HepG2 (cell line): ENCODE results near the gene FHL3.

ENCODE experiments used
- BRD4 ChIP-seq: sonication (generic); formaldehyde crosslinking; IDR thresholded peaks from 2 replicates; pipeline ENCODE4 v1.4.0; 2020; ENCODE audit warnings: missing genetic modification reagents
- CCDC6 ChIP-seq: sonication (generic); formaldehyde crosslinking; IDR thresholded peaks from 2 replicates; pipeline ENCODE4 v1.8.1; 2022; ENCODE audit warnings: mild to moderate bottlenecking, missing genetic modification reagents, moderate library complexity
- CTCF ChIP-seq: sonication (generic); formaldehyde crosslinking; IDR thresholded peaks from 2 replicates; pipeline ENCODE4 v1.5.0; 2020; ENCODE audit warnings: mild to moderate bottlenecking, missing genetic modification reagents, moderate library complexity
- KDM5B ChIP-seq: sonication (generic); formaldehyde crosslinking; IDR thresholded peaks from 2 replicates; pipeline ENCODE4 v1.4.0; 2020; ENCODE audit warnings: missing genetic modification reagents, mild to moderate bottlenecking, borderline replicate concordance
- MAX ChIP-seq: IDR thresholded peaks from 2 replicates; pipeline ENCODE4 v1.6.1; 2012; ENCODE audit warnings: inconsistent platforms
- MXD4 ChIP-seq: IDR thresholded peaks from 2 replicates; pipeline ENCODE4 v1.6.1; 2016; ENCODE audit warnings: mild to moderate bottlenecking, missing biosample characterization, missing genetic modification reagents
- POLR2A ChIP-seq, 2 experiments: IDR thresholded peaks; 2 replicates each; pipeline ENCODE4 v1.6.1; 2011; ENCODE audit warnings: low read depth in 2 of 2, low read length in 2 of 2, mild to moderate bottlenecking in 1 of 2, moderate library complexity in 1 of 2; ENCODE audit not compliant: insufficient read depth in 1 of 2
- POLR2AphosphoS2 ChIP-seq: IDR thresholded peaks from 2 replicates; pipeline ENCODE4 v1.6.1; 2011; ENCODE audit warnings: low read depth, low read length, improper control_type of control experiment
- ZBTB14 ChIP-seq: sonication (generic); formaldehyde crosslinking; IDR thresholded peaks from 2 replicates; pipeline ENCODE4 v1.4.0; 2020; ENCODE audit warnings: missing genetic modification reagents
- ZNF280B ChIP-seq: sonication (generic); formaldehyde crosslinking; IDR thresholded peaks from 2 replicates; pipeline ENCODE4 v1.5.0; 2020; ENCODE audit warnings: missing genetic modification reagents, mild to moderate bottlenecking, borderline replicate concordance
- ZNF33A ChIP-seq: sonication (generic); formaldehyde crosslinking; IDR thresholded peaks from 2 replicates; pipeline ENCODE4 v1.5.1; 2020; ENCODE audit warnings: missing genetic modification reagents, mild to moderate bottlenecking, moderate library complexity, borderline replicate concordance
- ZNF557 ChIP-seq: sonication (generic); formaldehyde crosslinking; IDR thresholded peaks from 2 replicates; pipeline ENCODE4 v1.4.0; 2020; ENCODE audit warnings: missing genetic modification reagents
- TF ChIP-seq, protein P1 (sequence below): sonication (generic); formaldehyde crosslinking; IDR thresholded peaks from 2 replicates; pipeline ENCODE4 v1.4.0; 2020; ENCODE audit warnings: missing genetic modification reagents, mild to moderate bottlenecking, borderline replicate concordance
- TF ChIP-seq, protein P2 (sequence below): sonication (generic); formaldehyde crosslinking; IDR thresholded peaks from 2 replicates; pipeline ENCODE4 v1.8.1; 2022; ENCODE audit warnings: low read depth, mild to moderate bottlenecking, missing genetic modification reagents

DNA sequence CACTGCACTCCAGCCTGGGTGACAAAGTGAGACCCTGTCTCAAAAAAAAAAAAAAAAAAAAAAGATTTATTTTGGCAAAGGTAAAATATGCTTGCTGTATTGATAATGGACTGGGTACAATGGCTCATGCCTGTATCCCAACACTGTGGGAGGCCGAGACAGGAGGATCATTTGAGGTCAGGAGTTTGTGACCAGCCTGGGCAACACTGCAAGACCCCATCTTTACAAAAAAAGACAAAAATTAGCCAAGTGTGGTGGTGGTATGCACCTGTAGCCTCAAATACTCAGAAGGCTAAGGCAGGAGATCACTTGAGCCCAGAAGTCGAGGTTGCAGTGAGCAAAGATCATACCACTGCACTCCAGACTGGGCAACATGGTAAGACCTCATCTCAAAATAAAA, 21.8 kb downstream of the FHL3 start:
- TF ChIP-seq BRD4 (CRISPR knock-in tag) (no peak), KDM5B (no peak), POLR2A (IDR thresholded peaks at IDR 0.05; ENCODE audit: insufficient read depth in 1 of 2, low read depth in 2 of 2, low read length in 2 of 2) (no peak), CTCF (CRISPR knock-in tag) (no peak), ZNF557 (no peak), MAX (no peak), ZBTB14 (CRISPR knock-in tag) (no peak), POLR2AphosphoS2 (no peak), ZNF33A (CRISPR knock-in tag) (no peak), ZNF280B (CRISPR knock-in tag) (no peak), MXD4 (CRISPR knock-in tag) (no peak), CCDC6 (no peak)
- TF ChIP-seq, protein P1, sequence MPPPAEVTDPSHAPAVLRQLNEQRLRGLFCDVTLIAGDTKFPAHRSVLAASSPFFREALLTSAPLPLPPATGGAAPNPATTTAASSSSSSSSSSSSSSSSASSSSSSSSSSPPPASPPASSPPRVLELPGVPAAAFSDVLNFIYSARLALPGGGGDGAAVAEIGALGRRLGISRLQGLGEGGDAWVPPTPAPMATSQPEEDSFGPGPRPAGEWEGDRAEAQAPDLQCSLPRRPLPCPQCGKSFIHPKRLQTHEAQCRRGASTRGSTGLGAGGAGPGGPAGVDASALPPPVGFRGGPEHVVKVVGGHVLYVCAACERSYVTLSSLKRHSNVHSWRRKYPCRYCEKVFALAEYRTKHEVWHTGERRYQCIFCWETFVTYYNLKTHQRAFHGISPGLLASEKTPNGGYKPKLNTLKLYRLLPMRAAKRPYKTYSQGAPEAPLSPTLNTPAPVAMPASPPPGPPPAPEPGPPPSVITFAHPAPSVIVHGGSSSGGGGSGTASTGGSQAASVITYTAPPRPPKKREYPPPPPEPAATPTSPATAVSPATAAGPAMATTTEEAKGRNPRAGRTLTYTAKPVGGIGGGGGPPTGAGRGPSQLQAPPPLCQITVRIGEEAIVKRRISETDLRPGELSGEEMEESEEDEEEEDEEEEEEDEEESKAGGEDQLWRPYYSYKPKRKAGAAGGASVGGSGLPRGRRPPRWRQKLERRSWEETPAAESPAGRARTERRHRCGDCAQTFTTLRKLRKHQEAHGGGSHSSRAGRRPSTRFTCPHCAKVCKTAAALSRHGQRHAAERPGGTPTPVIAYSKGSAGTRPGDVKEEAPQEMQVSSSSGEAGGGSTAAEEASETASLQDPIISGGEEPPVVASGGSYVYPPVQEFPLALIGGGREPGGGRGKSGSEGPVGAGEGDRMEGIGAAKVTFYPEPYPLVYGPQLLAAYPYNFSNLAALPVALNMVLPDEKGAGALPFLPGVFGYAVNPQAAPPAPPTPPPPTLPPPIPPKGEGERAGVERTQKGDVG (CRISPR knock-in tag) = no peak
- TF ChIP-seq, protein P2, sequence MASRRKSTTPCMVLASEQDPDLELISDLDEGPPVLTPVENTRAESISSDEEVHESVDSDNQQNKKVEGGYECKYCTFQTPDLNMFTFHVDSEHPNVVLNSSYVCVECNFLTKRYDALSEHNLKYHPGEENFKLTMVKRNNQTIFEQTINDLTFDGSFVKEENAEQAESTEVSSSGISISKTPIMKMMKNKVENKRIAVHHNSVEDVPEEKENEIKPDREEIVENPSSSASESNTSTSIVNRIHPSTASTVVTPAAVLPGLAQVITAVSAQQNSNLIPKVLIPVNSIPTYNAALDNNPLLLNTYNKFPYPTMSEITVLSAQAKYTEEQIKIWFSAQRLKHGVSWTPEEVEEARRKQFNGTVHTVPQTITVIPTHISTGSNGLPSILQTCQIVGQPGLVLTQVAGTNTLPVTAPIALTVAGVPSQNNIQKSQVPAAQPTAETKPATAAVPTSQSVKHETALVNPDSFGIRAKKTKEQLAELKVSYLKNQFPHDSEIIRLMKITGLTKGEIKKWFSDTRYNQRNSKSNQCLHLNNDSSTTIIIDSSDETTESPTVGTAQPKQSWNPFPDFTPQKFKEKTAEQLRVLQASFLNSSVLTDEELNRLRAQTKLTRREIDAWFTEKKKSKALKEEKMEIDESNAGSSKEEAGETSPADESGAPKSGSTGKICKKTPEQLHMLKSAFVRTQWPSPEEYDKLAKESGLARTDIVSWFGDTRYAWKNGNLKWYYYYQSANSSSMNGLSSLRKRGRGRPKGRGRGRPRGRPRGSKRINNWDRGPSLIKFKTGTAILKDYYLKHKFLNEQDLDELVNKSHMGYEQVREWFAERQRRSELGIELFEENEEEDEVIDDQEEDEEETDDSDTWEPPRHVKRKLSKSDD = no peak
